Vagina (tissue), 2 donors: ENCODE data around the gene TGM5.

ENCODE experiments used
- POLR2A ChIP-seq, 2 donors: fragments of 450-650 bp; IDR thresholded peaks; one replicate each; pipeline ENCODE4 v1.6.1; 2017; ENCODE audit warnings: antibody characterized with exemption in 2 of 2, mild to moderate bottlenecking in 2 of 2, moderate library complexity in 2 of 2
- POLR2AphosphoS5 ChIP-seq, 2 donors: sonication (generic); formaldehyde crosslinking; IDR thresholded peaks; one replicate each; pipeline ENCODE4 v1.9.0; 2017; ENCODE audit warnings: antibody characterized with exemption in 2 of 2, mild to moderate bottlenecking in 2 of 2, low read depth in 1 of 2; ENCODE audit not compliant: insufficient read depth in 1 of 2
- TF ChIP-seq, protein P1 (sequence below), 3 experiments: fragments of 450-650 bp in 2 of 3; fragments of 200-600 bp in 1 of 3; sonication (generic) in 1 of 3; IDR thresholded peaks; one replicate each; pipeline ENCODE4 v1.5.1; 2017 to 2019; ENCODE audit warnings: antibody characterized with exemption in 3 of 3, mild to moderate bottlenecking in 2 of 3, moderate library complexity in 2 of 3

DNA sequence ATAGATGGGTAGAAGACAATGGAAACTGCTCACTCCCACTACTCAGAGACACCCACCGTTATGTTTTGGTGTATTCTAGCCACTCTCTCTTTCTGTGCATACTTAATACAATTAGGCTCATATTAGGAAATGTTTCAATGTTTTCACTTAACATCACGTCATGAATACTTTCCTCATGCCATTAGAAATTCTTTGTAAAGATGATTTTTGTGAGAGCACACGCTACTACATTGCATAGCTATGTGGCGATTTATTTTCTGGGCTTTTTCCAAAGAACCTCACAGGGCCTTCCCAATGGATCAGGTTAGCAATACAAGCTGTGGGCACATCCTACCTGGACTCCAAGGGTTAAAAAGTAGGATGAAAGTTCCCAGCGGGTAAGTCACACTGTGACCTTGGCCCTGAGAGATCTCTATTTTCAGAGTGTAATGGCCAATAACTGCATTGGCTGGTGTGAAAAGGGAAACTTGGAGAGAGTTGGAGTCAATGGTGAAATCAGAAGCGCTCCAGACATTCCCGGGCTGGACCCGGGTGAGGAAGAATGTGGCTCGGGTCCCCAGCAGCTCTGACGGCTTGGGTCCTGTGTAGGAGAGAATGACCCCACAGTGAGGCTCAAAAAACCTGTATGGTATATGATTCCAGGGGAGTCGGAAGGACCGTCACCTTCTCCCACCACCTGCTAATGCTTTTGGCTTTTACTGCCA lies 25.8 kb upstream of the TGM5 start:
- TF ChIP-seq, protein P1, sequence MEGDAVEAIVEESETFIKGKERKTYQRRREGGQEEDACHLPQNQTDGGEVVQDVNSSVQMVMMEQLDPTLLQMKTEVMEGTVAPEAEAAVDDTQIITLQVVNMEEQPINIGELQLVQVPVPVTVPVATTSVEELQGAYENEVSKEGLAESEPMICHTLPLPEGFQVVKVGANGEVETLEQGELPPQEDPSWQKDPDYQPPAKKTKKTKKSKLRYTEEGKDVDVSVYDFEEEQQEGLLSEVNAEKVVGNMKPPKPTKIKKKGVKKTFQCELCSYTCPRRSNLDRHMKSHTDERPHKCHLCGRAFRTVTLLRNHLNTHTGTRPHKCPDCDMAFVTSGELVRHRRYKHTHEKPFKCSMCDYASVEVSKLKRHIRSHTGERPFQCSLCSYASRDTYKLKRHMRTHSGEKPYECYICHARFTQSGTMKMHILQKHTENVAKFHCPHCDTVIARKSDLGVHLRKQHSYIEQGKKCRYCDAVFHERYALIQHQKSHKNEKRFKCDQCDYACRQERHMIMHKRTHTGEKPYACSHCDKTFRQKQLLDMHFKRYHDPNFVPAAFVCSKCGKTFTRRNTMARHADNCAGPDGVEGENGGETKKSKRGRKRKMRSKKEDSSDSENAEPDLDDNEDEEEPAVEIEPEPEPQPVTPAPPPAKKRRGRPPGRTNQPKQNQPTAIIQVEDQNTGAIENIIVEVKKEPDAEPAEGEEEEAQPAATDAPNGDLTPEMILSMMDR (IDR thresholded peaks at IDR 0.05), result no peak
- TF ChIP-seq POLR2A (IDR thresholded peaks at IDR 0.05), result no peak
- no peak for TF ChIP-seq POLR2AphosphoS5 (IDR thresholded peaks at IDR 0.05; ENCODE audit: insufficient read depth in 1 of 2, low read depth in 1 of 2)
